Measurements from ENCODE around the gene LRSAM1.

- no peak for TF ChIP-seq CTCF (IDR thresholded peaks at IDR 0.05; ENCODE audit: low read length)
- TF ChIP-seq EZH2phosphoT487 (IDR thresholded peaks at IDR 0.05; ENCODE audit: low read length): no peak
- no peak for TF ChIP-seq EZH2 (optimal IDR thresholded peaks at IDR 0.05; ENCODE audit: low read depth, low read length)
Observed at GRCh38 chr9:127504887-127505251, 53.6 kb downstream of the LRSAM1 start.

Measured in MM.1S (cell line).